ENCODE data around the gene OPN5.
A peak's percentile ranks its signal among the peaks of the same experiment; 100 is the strongest.

DNA sequence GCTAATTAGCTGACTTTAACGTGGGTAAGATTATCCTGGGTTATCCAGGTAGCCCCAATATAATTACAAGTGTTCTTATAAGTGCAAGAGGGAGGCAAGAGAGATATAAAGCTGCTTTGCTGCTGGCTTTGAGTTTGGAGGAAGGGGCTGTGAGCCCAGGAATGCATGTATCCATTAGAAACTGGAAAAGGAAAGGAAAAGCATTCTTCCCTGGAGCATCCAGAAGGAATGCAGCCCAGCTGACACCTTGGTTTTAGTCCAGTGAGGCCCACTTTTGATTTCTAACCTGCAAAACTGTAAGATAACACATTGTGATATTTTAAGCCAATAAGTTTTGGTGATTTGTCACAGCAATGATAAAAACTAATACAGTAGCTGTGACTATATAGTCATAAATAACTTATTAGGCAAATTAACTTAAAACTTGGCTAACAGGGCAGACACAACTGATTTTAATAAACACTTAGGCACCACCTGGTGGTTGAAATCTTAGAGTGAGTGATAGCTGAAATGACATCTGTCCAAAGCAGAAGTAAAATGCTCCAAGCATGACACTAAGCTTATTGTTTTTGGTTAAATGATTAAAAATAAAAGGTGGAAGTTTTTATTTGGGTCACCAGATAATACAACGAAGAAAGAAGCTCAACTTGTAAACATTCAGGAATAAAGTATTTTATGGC lies 47.8 kb upstream of the OPN5 start:
- TF ChIP-seq, protein P1, sequence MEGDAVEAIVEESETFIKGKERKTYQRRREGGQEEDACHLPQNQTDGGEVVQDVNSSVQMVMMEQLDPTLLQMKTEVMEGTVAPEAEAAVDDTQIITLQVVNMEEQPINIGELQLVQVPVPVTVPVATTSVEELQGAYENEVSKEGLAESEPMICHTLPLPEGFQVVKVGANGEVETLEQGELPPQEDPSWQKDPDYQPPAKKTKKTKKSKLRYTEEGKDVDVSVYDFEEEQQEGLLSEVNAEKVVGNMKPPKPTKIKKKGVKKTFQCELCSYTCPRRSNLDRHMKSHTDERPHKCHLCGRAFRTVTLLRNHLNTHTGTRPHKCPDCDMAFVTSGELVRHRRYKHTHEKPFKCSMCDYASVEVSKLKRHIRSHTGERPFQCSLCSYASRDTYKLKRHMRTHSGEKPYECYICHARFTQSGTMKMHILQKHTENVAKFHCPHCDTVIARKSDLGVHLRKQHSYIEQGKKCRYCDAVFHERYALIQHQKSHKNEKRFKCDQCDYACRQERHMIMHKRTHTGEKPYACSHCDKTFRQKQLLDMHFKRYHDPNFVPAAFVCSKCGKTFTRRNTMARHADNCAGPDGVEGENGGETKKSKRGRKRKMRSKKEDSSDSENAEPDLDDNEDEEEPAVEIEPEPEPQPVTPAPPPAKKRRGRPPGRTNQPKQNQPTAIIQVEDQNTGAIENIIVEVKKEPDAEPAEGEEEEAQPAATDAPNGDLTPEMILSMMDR (IDR thresholded peaks at IDR 0.05) = peak in 2 of 3 experiments; percentile 9 to 24
- no peak for TF ChIP-seq POLR2A (IDR thresholded peaks at IDR 0.05)

All from vagina (tissue), 2 donors.